Smooth muscle cell (in vitro differentiated cells): Measurements from ENCODE around the gene CAPN8. TPM values are rescaled to one million over a fixed set of nuclear protein-coding genes. Genes with fewer than 3 reads are reported as not detected.

Experiments used
- DNase-seq: peaks from one replicate; lab custom pipeline; 2025; ENCODE audit not compliant: unreplicated experiment; lab: John Stamatoyannopoulos, UW
- H2AFZ ChIP-seq: fragments of 200-600 bp; sonication (generic); 2 replicates; pipeline ENCODE4 v1.6.0; 2016; ENCODE audit warnings: antibody characterized with exemption, low read depth, mild to moderate bottlenecking
- H3F3A ChIP-seq: fragments of 200-600 bp; sonication (generic); 2 replicates; pipeline ENCODE4 v1.6.0; 2017; ENCODE audit warnings: antibody characterized with exemption, low read depth
- H3K27ac ChIP-seq: fragments of 200-600 bp; sonication (generic); 2 replicates; pipeline ENCODE4 v1.5.1; 2016; ENCODE audit warnings: low read depth, mild to moderate bottlenecking
- H3K27me3 ChIP-seq: fragments of 200-600 bp; sonication (generic); 2 replicates; pipeline ENCODE4 v1.6.1; 2016; ENCODE audit warnings: low read depth, mild to moderate bottlenecking
- H3K36me3 ChIP-seq: fragments of 200-600 bp; sonication (generic); 2 replicates; pipeline ENCODE4 v1.5.1; 2016; ENCODE audit warnings: low read depth
- H3K4me1 ChIP-seq: fragments of 200-600 bp; sonication (generic); 2 replicates; pipeline ENCODE4 v1.5.1; 2016; ENCODE audit warnings: low read depth
- H3K4me2 ChIP-seq: fragments of 200-600 bp; sonication (generic); 2 replicates; pipeline ENCODE4 v1.6.0; 2016; ENCODE audit warnings: mild to moderate bottlenecking
- H3K4me3 ChIP-seq: fragments of 200-600 bp; sonication (generic); 2 replicates; pipeline ENCODE4 v1.5.1; 2016; ENCODE audit warnings: mild to moderate bottlenecking
- H3K79me2 ChIP-seq: fragments of 200-600 bp; sonication (generic); 2 replicates; pipeline ENCODE4 v1.6.0; 2016; ENCODE audit warnings: low read depth, mild to moderate bottlenecking
- H3K9ac ChIP-seq: fragments of 200-600 bp; sonication (generic); 2 replicates; pipeline ENCODE4 v1.6.0; 2016; ENCODE audit warnings: low read depth
- H3K9me3 ChIP-seq: fragments of 200-600 bp; sonication (generic); replicated peaks from 2 replicates; pipeline ENCODE4 v1.5.1; 2016; ENCODE audit warnings: low read depth
- H4K20me1 ChIP-seq: fragments of 200-600 bp; sonication (generic); 2 replicates; pipeline ENCODE4 v1.6.0; 2016; ENCODE audit warnings: low read depth
- WGBS: methylation state at CpG from one replicate; pipeline ENCODE4 v1.1.7; 2016; ENCODE audit warnings: low lambda C conversion rate; 5-methylcytosine and 5-hydroxymethylcytosine counted together
- polyA plus RNA-seq: library from polyadenylated mRNA; unstranded; fragments of >200 nt; fragmentation: Nextera tagmentation; extraction: Ambion mirVana; gene quantifications from 2 replicates; pipeline ENCODE4 v1.2.1, GENCODE V29; 2016
- total RNA-seq: library from RNA; depleted of rRNA; stranded (reverse); fragments of >200 nt; gene quantifications from 2 replicates; pipeline ENCODE4 v1.2.3, GENCODE V29; 2014
- TF ChIP-seq, protein P1 (sequence below): fragments of 200-600 bp; sonication (generic); IDR thresholded peaks from 2 replicates; pipeline ENCODE4 v1.5.1; 2017; ENCODE audit warnings: borderline replicate concordance, mild to moderate bottlenecking, antibody characterized with exemption; ENCODE audit not compliant: insufficient read depth, poor library complexity, severe bottlenecking

The CAPN8 gene
- total and polyA plus RNA-seq, 2 experiments from 2014 or later: not detected

DNA sequence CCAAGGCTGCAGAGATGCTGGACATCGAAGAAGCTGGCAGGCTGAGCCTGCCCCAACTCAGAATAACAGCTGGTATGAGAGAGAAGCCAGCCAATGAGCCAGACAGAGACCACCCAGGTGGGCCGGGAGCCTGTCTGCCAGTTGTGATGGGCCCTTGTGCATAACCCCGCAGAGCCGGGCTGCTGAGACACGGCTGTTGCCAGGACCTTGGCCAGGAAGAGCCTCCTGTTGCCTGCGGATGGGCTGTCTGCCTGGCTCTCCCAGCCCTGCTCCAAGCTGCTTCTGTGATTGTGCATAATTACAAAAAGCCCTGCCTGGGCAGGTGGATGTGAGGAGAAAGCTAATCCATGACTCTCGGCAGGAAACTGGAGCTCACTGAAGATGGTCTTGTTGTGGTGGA, 126.5 kb downstream of the CAPN8 start:
- Histone ChIP-seq H3F3A (no peaks in the 10 kb centered on the region), H3K4me3 (no peak overlapping the region), H3K4me1 (no peaks in the 10 kb centered on the region), H3K36me3 (no peaks in the 10 kb centered on the region), H3K27ac (no peak overlapping the region), H4K20me1 (no peaks in the 10 kb centered on the region), H3K9me3 (no peaks in the 10 kb centered on the region), H3K9ac (no peak overlapping the region), H3K79me2 (no peaks in the 10 kb centered on the region), H3K27me3 (peaks cover 25% of the 10 kb centered on the region), H3K4me2 (no peak overlapping the region), H2AFZ (no peak overlapping the region)
- DNase-seq: no peak
- TF ChIP-seq, protein P1, sequence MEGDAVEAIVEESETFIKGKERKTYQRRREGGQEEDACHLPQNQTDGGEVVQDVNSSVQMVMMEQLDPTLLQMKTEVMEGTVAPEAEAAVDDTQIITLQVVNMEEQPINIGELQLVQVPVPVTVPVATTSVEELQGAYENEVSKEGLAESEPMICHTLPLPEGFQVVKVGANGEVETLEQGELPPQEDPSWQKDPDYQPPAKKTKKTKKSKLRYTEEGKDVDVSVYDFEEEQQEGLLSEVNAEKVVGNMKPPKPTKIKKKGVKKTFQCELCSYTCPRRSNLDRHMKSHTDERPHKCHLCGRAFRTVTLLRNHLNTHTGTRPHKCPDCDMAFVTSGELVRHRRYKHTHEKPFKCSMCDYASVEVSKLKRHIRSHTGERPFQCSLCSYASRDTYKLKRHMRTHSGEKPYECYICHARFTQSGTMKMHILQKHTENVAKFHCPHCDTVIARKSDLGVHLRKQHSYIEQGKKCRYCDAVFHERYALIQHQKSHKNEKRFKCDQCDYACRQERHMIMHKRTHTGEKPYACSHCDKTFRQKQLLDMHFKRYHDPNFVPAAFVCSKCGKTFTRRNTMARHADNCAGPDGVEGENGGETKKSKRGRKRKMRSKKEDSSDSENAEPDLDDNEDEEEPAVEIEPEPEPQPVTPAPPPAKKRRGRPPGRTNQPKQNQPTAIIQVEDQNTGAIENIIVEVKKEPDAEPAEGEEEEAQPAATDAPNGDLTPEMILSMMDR: no peak
- WGBS: 92% methylated on average over 7 of the region's 7 CpGs

DNA sequence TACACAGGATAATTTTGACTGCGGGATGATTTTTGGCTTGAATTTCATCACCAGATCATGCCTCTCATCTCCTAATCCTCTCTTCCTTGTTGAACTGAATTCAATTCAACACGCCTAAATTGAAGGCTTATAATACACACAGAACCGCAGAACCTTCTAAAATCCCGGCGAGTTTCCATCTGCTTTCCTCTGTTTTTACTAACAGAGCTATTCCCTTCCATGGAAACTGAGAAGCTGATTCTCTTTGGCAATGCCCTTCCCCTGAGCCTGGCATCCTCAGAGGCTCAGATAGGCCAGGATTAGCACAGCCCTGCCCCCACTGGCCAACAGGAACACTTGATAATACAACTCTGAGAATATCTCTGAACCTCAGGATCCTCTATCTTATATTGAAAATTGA, 130.2 kb downstream of the CAPN8 start:
- no peak overlapping the region for H3K9ac ChIP-seq
- peaks cover 26% of the 10 kb centered on the region for H3K27me3 ChIP-seq
- no peak overlapping the region for H3K4me2 ChIP-seq
- TF ChIP-seq, protein P1: no peak
- no peaks in the 10 kb centered on the region for H3K36me3 ChIP-seq
- 90% methylated on average over 5 of the region's 5 CpGs for WGBS
- no peaks in the 10 kb centered on the region for H3K9me3 ChIP-seq
- H3K4me3 ChIP-seq: no peak overlapping the region
- no peak overlapping the region for H3K27ac ChIP-seq
- H3K79me2 ChIP-seq: no peaks in the 10 kb centered on the region
- no peaks in the 10 kb centered on the region for H3F3A ChIP-seq
- H3K4me1 ChIP-seq: no peaks in the 10 kb centered on the region
- no peak overlapping the region for H2AFZ ChIP-seq
- no peak for DNase-seq
- H4K20me1 ChIP-seq: no peaks in the 10 kb centered on the region

DNA sequence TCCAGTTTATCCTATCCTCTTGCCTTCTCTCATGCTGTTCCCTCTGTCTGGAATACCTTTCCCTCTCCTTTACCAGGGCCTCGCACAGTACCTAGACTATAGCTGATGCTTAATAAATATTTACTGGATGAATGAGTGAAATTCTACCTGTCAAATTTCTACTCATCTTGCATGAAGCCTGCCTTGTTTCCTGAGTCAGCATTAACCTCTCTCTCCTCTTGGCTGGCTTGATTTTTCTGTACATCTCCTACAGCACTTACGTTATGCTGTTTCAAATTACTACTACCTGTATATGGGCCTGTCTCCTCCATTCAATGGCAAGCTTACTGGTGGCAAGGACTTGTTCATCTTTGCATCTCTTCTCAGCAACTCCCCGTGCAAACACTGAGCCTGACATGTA, 130.8 kb downstream of the CAPN8 start:
- no peak overlapping the region for H2AFZ ChIP-seq
- no peak overlapping the region for H3K4me3 ChIP-seq
- no peaks in the 10 kb centered on the region for H3K79me2 ChIP-seq
- no peak for DNase-seq
- H3K9me3 ChIP-seq: no peaks in the 10 kb centered on the region
- no peaks in the 10 kb centered on the region for H4K20me1 ChIP-seq
- H3K4me1 ChIP-seq: no peaks in the 10 kb centered on the region
- no peaks in the 10 kb centered on the region for H3K36me3 ChIP-seq
- H3F3A ChIP-seq: no peaks in the 10 kb centered on the region
- no peak overlapping the region for H3K4me2 ChIP-seq
- no peak overlapping the region for H3K27ac ChIP-seq
- H3K9ac ChIP-seq: no peak overlapping the region
- peaks cover 26% of the 10 kb centered on the region for H3K27me3 ChIP-seq
- TF ChIP-seq, protein P1: no peak
- WGBS: 93% methylated on average over 3 of the region's 3 CpGs

DNA sequence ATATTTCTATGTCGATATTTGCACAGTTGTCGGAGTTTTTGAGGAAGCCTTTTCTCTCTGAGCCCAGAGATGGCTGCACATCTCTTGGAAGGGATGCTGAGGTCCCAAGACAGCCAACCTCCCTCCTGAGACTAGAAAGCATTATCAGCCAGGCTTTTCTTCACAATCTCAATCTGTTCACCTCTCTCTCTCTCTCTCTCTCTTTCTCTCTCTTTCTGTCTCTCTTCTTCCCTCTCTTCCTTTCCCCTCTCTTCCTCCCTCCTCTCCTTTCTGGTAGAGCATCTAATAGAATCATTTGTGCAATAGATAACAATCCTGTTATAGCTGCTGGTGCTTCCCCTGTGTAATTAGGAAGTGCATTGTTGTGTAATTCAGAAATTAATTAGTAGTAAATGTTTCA, 131.8 kb downstream of the CAPN8 start:
- Histone ChIP-seq H3K79me2 (no peaks in the 10 kb centered on the region), H3K36me3 (no peaks in the 10 kb centered on the region), H4K20me1 (no peaks in the 10 kb centered on the region), H3K4me1 (no peaks in the 10 kb centered on the region), H3K27me3 (peaks cover 19% of the 10 kb centered on the region), H2AFZ (no peak overlapping the region), H3K9me3 (no peaks in the 10 kb centered on the region), H3K4me3 (no peak overlapping the region), H3K4me2 (no peak overlapping the region), H3K27ac (no peak overlapping the region), H3K9ac (no peak overlapping the region), H3F3A (no peaks in the 10 kb centered on the region)
- DNase-seq: no peak
- TF ChIP-seq, protein P1: no peak
- 56% methylated on average over 2 of the region's 2 CpGs for WGBS
